Activated naive CD8-positive, alpha-beta T cell treated with anti-CD3 and anti-CD28 coated beads, Interleukin-2, amount 50 U/mL, for 24 hours (primary cell): ENCODE measurements around the gene DCAF7.

Source experiments
- ATAC-seq: fragments of 150-1000 bp; cut with Tn5 transposase; one replicate; pipeline ENCODE4 v1.10.0; 2021
- DNase-seq: peaks from one replicate; pipeline ENCODE4 v3.0.0; 2021
- H3K27ac Mint-ChIP-seq: one replicate; pipeline ENCODE4 v1.8.0; 2021; ENCODE audit warnings: mild to moderate bottlenecking, mixed read lengths
- H3K27me3 Mint-ChIP-seq: one replicate; pipeline ENCODE4 v1.8.0; 2021; ENCODE audit warnings: mixed read lengths
- H3K36me3 Mint-ChIP-seq: one replicate; pipeline ENCODE4 v1.8.0; 2021; ENCODE audit warnings: low read depth, mixed read lengths
- H3K4me1 Mint-ChIP-seq: one replicate; pipeline ENCODE4 v1.8.0; 2021; ENCODE audit warnings: mixed read lengths
- H3K4me3 Mint-ChIP-seq: one replicate; pipeline ENCODE4 v1.8.0; 2021; ENCODE audit warnings: mild to moderate bottlenecking, moderate library complexity, mixed read lengths
- H3K9me3 Mint-ChIP-seq: one replicate; pipeline ENCODE4 v1.8.0; 2021; ENCODE audit warnings: mixed read lengths

Gene DCAF7

DNA sequence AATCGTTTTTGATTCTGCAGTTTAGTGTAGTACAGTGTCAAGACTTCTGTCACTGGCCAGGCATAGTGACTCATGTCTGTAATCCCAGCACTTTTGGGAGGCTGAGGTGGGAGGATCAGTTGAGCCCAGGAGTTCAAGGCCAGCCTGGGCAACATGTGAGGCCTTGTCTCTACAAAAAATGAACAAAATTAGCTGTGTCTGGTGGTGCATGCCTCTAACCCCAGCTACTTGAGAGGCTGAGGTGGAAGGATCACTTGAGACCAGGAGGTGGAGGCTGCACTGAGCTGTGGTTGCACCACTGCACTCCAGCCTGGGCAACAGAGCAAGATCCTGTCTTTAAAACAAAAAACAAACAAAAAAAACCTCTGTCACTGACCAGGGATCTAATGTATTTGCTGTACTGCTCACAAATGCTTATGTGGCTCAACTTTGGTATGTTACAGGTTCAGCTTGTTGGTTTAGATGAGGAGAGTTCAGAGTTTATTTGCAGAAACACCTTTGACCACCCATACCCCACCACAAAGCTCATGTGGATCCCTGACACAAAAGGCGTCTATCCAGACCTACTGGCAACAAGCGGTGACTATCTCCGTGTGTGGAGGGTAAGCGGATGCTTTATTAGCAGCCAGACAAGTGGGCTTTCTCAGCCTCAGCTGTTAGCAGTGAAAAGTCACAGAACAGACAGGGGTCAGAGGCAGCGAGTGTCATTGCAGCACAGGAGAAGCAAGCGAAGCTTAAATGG is 27.9 kb downstream of the DCAF7 start:
- no peak overlapping the region for H3K27ac Mint-ChIP-seq
- H3K36me3 Mint-ChIP-seq = peaks cover 14% of the 10 kb centered on the region
- H3K4me3 Mint-ChIP-seq = no peak overlapping the region

DNA sequence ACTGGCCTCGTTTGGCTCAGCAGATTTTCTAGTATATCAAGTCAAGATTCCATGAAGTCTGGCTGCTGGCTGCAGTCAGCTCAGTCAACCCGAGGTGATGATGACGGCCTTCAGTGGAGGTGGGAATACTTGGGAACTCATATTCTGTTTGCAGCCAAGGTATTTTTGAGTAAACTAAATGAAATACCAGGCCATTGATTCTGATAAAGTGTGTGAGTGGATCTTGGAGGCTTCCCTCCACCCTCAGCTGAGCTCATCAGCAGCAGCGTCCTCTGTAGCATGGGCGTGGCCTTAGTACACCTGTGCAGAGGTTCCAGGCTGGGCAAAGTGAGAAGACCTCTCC is 28.5 kb downstream of the DCAF7 start:
- no peak overlapping the region for H3K4me3 Mint-ChIP-seq
- H3K27ac Mint-ChIP-seq = peak overlapping the region; percentile 53
- H3K4me1 Mint-ChIP-seq = peaks cover 3% of the 10 kb centered on the region
- ATAC-seq (no peak), DNase-seq (no peak)
- no peaks in the 10 kb centered on the region for H3K9me3 Mint-ChIP-seq
- peaks cover 15% of the 10 kb centered on the region for H3K36me3 Mint-ChIP-seq
- H3K27me3 Mint-ChIP-seq = no peaks in the 10 kb centered on the region

More for the DNA sequence above, 27.9 kb downstream of the DCAF7 start:
- peaks cover 3% of the 10 kb centered on the region for H3K4me1 Mint-ChIP-seq
- DNase-seq (no peak), ATAC-seq (no peak)
- H3K9me3 Mint-ChIP-seq = no peaks in the 10 kb centered on the region
- H3K27me3 Mint-ChIP-seq = no peaks in the 10 kb centered on the region

DNA sequence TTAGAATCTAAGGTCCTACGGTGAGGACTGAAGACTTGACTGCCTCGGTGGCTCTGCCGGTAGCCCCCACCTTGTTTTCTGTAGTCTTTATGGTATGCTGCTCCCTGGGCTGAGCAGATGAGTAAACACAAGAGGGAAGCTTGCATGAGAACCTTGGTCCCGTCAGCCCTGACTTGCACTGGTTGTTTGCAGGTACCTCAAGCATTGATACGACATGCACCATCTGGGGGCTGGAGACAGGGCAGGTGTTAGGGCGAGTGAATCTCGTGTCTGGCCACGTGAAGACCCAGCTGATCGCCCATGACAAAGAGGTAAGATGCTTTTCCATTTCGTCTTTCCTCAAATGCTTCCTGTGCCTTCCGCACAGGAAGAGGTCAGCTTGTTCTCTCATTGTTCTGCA is 29.4 kb downstream of the DCAF7 start:
- Mint-ChIP-seq H3K27ac (no peak overlapping the region), H3K36me3 (peaks cover 17% of the 10 kb centered on the region), H3K4me1 (peaks cover under 1% of the 10 kb centered on the region), H3K9me3 (no peaks in the 10 kb centered on the region), H3K27me3 (no peaks in the 10 kb centered on the region), H3K4me3 (no peak overlapping the region)
- ATAC-seq = no peak
- no peak for DNase-seq

DNA sequence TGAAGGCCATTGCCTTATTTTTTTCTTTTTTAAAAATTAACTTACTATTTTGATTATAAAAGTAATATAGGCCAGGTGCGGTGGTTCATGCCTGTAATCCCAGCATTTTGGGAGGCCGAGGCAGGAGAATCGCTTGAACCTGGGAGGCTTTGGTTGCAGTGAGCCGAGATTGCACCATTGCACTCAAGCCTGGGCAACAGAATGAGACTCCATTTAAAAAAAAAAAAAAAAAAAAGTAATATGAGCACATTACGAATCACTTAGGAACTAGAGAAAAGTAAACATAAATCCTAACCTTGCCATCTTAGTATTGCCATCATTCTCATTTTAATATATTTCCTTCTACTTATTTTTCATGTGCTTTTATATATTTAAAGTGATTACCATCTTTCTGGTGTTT is 37.5 kb downstream of the DCAF7 start:
- H3K36me3 Mint-ChIP-seq = peaks cover 45% of the 10 kb centered on the region
- DNase-seq = no peak

DNA sequence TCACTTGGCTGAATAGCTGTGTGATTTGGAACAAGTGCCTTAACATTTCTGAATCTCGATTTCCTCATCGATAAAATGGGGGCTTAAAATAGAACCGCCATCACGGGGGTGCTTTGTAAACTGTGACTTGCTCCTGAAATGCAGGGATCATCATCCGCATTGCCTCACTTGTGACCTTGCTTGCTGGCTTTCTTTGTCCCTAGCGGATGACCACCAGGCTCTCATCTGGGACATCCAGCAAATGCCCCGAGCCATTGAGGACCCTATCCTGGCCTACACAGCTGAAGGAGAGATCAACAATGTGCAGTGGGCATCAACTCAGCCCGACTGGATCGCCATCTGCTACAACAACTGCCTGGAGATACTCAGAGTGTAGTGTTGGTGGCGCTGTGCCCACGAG is 38.5 kb downstream of the DCAF7 start:
- Mint-ChIP-seq H3K4me3 (no peak overlapping the region), H3K9me3 (no peaks in the 10 kb centered on the region), H3K27ac (no peak overlapping the region), H3K36me3 (peaks cover 39% of the 10 kb centered on the region), H3K27me3 (no peaks in the 10 kb centered on the region), H3K4me1 (peaks cover 13% of the 10 kb centered on the region)
- DNase-seq = no peak
- no peak for ATAC-seq

More for the DNA sequence above, 37.5 kb downstream of the DCAF7 start:
- Mint-ChIP-seq H3K27me3 (no peaks in the 10 kb centered on the region), H3K4me1 (peaks cover 13% of the 10 kb centered on the region), H3K27ac (no peak overlapping the region), H3K9me3 (no peaks in the 10 kb centered on the region), H3K4me3 (no peak overlapping the region)
- ATAC-seq = no peak

DNA sequence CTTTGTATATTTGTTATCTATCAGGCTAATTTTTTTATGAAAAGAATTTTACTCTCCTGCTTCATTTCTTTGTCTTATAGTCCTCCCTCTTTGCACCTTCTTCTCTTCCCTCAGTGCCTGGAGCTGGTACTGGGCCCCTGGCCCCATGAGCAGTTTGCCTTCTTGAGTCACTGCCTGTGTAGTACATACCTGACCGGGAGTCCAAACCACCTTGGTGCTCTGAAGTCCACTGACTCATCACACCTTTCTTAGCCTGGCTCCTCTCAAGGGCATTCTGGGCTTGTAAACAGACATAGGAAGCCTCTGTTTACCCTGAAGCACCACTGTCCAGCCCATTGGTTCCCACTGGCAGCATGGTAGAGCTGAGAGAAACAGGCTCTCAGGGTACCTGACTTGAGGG is 39.4 kb downstream of the DCAF7 start:
- H3K9me3 Mint-ChIP-seq = no peaks in the 10 kb centered on the region
- H3K4me1 Mint-ChIP-seq = peaks cover 12% of the 10 kb centered on the region
- no peak for DNase-seq
- no peak for ATAC-seq
- peaks cover 41% of the 10 kb centered on the region for H3K36me3 Mint-ChIP-seq
- H3K27me3 Mint-ChIP-seq = no peaks in the 10 kb centered on the region
- H3K4me3 Mint-ChIP-seq = no peak overlapping the region
- H3K27ac Mint-ChIP-seq = no peak overlapping the region

DNA sequence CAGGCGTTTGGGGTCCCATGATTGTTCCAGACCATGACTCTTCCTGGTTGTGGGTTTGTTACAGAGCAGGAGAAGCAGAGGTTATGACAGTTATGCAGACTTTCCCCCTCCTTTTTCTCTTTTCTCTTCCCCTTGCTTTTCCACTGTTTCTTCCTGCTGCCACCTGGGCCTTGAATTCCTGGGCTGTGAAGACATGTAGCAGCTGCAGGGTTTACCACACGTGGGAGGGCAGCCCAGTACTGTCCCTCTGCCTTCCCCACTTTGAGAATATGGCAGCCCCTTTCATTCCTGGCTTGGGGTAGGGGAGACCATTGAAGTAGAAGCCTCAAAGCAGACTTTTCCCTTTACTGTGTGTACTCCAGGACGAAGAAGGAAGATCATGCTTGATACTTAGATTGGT is 42.5 kb downstream of the DCAF7 start:
- no peak for ATAC-seq
- Mint-ChIP-seq H3K27me3 (no peaks in the 10 kb centered on the region), H3K9me3 (no peaks in the 10 kb centered on the region), H3K4me3 (no peak overlapping the region), H3K36me3 (peaks cover 28% of the 10 kb centered on the region), H3K4me1 (peaks cover 6% of the 10 kb centered on the region), H3K27ac (no peak overlapping the region)
- DNase-seq = no peak

DNA sequence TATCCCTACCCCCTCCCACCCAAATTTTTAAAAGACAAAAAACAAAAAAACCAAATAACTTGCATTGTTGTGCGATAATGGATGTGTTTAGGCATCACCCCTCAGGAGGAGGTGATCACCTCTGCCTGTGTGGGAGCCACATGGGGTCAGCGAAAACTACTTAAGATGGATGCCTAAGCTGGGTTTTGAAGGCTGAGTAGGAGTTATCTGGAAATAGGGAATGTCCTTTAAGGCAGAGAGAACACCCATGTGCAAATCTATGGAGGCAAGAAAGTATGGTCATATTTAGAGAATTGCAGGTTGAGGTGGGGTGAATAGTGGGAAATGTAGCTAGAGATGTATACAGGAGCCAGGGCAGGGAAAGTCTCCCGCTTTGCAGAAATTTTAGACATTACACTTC is 44.9 kb downstream of the DCAF7 start:
- H3K27ac Mint-ChIP-seq = no peak overlapping the region
- H3K27me3 Mint-ChIP-seq = no peaks in the 10 kb centered on the region
- H3K9me3 Mint-ChIP-seq = no peaks in the 10 kb centered on the region
- H3K4me1 Mint-ChIP-seq = peaks cover 21% of the 10 kb centered on the region
- ATAC-seq = no peak
- H3K4me3 Mint-ChIP-seq = no peak overlapping the region
- peaks cover 13% of the 10 kb centered on the region for H3K36me3 Mint-ChIP-seq
- no peak for DNase-seq

DNA sequence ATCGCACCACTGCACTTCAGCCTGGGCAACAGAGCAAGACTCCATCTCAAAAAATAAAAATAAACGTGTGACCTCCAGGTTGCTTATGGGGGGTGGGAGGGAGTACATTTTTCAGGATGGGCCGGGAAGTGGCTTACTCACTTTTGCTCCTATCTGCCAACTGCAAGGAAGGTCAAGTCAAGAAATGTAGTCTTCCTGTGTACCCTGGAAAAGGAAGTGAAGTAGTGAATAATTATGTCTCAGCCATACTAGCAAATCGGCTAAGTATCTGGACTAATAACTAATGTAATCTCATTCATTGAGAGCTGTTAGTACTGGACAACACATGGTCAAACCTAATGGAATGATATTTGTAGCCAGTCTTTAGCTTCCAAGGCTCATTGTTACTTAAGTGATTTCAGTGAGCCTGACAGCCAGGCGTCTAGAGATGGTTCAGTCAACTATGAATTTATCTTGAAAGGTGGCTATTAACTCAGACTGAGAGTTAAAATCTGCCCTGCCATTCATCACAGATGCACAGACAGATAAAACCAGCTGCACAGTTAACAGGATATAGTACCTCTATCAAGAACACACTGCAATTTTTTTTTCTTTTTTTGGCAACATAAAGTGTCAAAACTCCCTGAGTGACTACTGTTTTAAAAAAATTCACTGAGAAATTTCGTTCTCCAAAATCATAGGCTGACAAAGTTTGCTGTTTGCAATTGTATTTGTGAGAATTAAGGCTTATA is 46.7 kb downstream of the DCAF7 start:
- no peak for ATAC-seq
- DNase-seq = no peak
- H3K27ac Mint-ChIP-seq = no peak overlapping the region
- no peaks in the 10 kb centered on the region for H3K9me3 Mint-ChIP-seq
- no peaks in the 10 kb centered on the region for H3K27me3 Mint-ChIP-seq
- peaks cover 35% of the 10 kb centered on the region for H3K4me1 Mint-ChIP-seq
- H3K4me3 Mint-ChIP-seq = no peak overlapping the region
- H3K36me3 Mint-ChIP-seq = peaks cover 6% of the 10 kb centered on the region

DNA sequence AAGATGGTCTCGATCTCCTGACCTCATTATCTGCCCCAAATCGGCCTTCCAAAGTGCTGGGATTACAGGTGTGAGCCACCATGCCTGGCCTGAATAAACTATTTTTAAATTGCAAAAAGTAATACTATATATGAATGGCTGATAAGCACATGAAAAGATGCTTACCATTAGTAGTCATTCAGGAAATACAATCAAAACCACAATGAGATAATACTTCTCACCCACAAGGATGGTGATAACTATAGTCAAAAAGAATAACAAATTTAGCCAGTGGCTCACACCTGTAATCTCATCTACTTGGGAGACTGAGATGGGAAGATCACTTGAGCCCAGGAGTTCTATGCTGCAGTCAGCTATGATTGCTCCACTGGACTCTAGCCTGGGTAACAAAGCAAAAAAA is 48.0 kb downstream of the DCAF7 start:
- H3K9me3 Mint-ChIP-seq = no peaks in the 10 kb centered on the region
- no peak for DNase-seq
- no peak overlapping the region for H3K27ac Mint-ChIP-seq
- ATAC-seq = peak; percentile 26
- H3K4me1 Mint-ChIP-seq = peaks cover 37% of the 10 kb centered on the region
- no peak overlapping the region for H3K4me3 Mint-ChIP-seq
- peaks cover 6% of the 10 kb centered on the region for H3K36me3 Mint-ChIP-seq
- no peaks in the 10 kb centered on the region for H3K27me3 Mint-ChIP-seq

DNA sequence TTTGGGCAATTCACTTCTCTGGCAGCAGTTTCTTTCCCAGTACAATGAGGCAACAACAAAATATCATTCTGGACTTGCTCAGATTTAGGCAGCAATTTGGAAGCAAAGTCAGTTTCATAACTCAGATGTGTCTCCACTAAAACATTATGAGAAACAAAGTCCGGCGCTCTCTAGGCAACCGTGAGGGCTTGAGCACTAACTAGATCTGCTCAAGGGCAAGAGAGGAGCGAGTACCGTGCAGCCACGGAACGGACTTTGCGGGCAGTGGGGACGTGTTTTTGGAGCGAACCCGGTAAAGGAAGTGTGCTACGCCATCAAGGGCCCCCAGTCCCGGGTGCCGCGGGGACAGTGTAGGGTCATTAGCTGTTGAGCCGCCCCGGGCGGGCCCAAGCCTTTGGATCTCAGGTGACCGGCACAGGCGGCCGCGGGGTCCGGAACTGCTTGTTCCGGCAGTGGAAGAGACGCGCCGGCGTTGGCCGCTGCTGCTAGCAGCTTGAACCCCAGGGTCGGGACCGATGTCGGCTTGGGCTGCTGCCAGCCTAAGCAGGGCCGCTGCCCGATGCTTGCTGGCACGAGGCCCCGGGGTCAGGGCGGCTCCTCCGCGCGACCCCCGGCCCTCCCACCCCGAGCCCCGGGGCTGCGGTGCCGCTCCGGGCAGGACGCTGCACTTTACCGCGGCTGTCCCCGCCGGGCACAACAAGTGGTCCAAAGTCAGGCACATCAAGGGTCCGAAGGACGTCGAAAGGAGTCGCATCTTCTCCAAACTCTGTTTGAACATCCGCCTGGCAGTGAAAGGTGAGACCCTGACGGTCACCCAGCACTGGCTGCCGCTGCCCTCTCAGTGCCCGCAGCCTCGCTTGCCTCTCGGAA is 50.5 kb downstream of the DCAF7 start, which contains the start of gene TACO1:
TACO1 (plus strand) TSS at position 327 of the 870 bp plus-strand sequence; CDS start at position 516, 189 bp downstream.
- no peaks in the 10 kb centered on the region for H3K9me3 Mint-ChIP-seq
- DNase-seq (peak; percentile 87), ATAC-seq (peak; percentile 94)
- H3K27ac Mint-ChIP-seq = peak within 1 kb of the TSS; percentile 89
- peak within 1 kb of the TSS; percentile 96 for H3K4me3 Mint-ChIP-seq
- no peaks in the 10 kb centered on the region for H3K27me3 Mint-ChIP-seq
- H3K4me1 Mint-ChIP-seq = peaks cover 37% of the 10 kb centered on the region
- H3K36me3 Mint-ChIP-seq = peaks cover 6% of the 10 kb centered on the region

DNA sequence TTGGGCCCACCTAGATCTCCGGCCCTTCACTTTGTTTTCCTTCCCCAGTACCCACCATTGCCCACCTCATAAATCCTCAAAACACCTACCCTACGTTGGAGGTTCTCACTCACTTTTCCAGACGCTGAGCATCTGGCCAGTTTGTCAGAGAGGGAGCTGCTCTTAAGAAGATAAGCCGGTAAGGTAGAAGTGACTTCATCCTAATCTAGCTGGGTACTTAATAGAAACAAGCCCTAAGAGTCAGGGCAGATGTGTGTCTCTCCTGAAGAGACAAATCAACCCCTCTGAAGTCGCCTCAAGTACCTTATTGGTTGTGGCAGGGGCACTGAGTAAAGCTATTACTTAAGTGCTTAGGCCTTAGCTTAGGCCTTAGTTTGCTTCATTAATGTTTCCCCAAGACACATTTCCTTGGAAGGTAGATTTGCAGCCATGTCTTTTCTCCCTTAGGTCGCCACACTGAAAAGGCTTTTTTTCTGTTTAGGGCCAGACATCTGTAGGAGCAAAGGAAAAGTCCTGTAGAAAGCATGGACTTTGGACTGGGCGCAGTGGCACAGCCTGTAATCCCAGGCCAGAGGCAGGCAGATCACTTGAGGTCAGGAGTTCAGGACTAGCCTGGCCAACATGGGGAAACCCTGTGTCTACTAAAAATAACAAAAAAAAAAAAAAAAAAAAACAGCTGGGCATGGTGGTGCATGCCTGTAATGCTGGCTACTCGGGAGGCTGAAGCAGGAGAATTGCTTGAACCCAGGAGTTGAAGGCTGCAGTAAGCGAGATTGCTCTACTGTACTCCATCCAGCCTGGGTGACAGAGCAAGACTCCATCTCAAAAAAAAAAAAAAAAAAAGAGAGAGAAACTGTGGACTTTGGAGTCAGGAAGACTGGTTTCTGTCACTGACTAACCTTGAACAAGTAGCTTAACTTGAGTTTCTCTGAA is 51.4 kb downstream of the DCAF7 start:
- peak overlapping the region; percentile 96 for H3K4me3 Mint-ChIP-seq
- H3K27ac Mint-ChIP-seq = peak overlapping the region; percentile 89
- no peaks in the 10 kb centered on the region for H3K27me3 Mint-ChIP-seq
- peaks cover 37% of the 10 kb centered on the region for H3K4me1 Mint-ChIP-seq
- H3K36me3 Mint-ChIP-seq = peaks cover 6% of the 10 kb centered on the region
- DNase-seq = no peak
- H3K9me3 Mint-ChIP-seq = no peaks in the 10 kb centered on the region
- ATAC-seq = no peak

DNA sequence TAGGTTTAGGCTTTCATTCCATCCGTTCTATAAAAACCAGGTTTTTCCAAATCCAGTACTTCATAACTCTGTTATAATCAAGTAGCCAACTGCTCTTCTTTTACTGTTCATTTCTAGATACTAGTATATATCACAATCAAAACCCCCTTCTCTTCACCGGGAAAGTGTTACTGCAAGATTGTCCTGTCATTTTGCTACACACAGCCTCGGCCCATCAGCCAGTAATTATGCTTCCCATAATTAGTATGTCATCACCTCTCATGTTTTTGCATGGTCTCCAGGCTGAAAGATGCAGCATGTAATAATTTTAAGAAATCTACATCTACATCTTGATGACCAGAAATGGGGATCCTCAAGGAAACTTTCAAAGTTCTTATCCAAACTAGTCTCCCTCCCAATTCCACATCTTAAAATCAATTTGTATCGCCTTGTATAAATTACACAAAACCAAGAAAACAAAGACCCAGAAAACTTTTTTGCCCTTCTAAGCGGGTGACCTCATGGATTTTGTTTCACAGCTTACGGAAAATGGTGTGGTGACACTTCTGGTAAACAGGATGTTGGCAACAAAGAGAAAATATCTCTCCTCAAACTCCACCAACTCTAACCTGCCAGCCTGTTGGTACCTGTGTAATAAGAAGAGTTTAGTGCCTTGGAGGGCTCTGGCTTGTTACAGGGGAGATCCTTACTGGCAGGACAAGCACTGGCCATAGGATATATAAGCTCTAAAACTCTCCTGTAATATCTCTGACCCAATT is 59.7 kb downstream of the DCAF7 start:
- Mint-ChIP-seq H3K36me3 (peaks cover 9% of the 10 kb centered on the region), H3K4me3 (no peak overlapping the region)
- DNase-seq = no peak

More for the DNA sequence above, 59.7 kb downstream of the DCAF7 start:
- Mint-ChIP-seq H3K9me3 (no peaks in the 10 kb centered on the region), H3K4me1 (peaks cover 27% of the 10 kb centered on the region), H3K27me3 (no peaks in the 10 kb centered on the region), H3K27ac (peak overlapping the region; percentile 66)
- ATAC-seq = no peak
